ENCODE measurements around the gene MXI1.
"Not testable (repeated sequence)": the region's sequence is repeated elsewhere in the genome, so short reads cannot be mapped to it uniquely, and the experiment has no call there.

Gene MXI1

DNA sequence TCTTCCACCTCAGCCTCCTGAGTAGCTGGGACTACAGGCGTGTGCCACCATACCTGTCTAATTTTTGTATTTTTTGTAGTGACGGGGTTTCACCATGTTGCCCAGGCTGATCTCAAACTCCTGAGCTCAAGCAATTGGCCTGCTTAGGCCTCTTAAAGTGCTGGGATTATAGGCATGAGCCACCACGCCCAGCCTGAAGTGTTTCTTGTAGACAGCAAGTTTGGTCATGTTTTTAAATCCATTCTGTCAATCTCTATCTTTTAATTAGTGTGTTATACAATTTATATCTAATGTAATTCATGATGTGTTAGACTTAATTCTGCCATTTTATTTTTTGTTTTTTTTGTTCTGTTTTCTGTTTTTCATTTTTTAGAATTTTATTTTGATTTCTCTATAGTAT, 17.2 kb upstream of the MXI1 start:
- TF ChIP-seq, protein P1, sequence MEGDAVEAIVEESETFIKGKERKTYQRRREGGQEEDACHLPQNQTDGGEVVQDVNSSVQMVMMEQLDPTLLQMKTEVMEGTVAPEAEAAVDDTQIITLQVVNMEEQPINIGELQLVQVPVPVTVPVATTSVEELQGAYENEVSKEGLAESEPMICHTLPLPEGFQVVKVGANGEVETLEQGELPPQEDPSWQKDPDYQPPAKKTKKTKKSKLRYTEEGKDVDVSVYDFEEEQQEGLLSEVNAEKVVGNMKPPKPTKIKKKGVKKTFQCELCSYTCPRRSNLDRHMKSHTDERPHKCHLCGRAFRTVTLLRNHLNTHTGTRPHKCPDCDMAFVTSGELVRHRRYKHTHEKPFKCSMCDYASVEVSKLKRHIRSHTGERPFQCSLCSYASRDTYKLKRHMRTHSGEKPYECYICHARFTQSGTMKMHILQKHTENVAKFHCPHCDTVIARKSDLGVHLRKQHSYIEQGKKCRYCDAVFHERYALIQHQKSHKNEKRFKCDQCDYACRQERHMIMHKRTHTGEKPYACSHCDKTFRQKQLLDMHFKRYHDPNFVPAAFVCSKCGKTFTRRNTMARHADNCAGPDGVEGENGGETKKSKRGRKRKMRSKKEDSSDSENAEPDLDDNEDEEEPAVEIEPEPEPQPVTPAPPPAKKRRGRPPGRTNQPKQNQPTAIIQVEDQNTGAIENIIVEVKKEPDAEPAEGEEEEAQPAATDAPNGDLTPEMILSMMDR (IDR thresholded peaks at IDR 0.05; ENCODE audit: insufficient read depth, low read length, missing control alignments), result no peak
- H3K4me3 ChIP-seq (ENCODE audit: low read depth, low read length), result no peak overlapping the region
- POLR2A ChIA-PET, result no interaction called here
- CTCF ChIA-PET, result interaction anchor here (1.4 to 2.4 kb wide), 2 partner anchors 17 to 89 kb away, joined by 3 to 8 read pairs; partner anchors contain the start of gene MXI1
- no peak for DNase-seq (ENCODE audit: low read depth, low spot score)

DNA sequence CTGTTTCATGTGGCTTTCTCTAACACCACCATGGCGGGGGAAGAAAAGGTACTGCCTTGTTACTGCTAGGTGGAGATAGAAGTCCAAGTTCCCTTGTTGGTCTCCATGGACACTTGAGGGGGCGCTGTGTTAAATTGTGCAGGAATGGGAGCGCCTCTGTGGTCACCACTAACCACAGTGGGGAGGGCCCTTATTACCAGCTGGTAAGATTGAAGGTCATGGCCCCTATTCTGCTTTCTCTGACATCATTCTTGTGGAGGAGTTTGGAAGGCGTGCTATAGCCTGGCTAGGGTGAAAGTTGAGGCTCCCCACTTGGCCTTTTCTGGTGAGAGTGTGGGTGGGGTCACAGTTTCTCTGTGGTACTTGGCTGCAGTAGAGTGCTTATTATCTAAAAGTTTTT, 14.9 kb upstream of the MXI1 start:
- H3K4me3 ChIP-seq (ENCODE audit: low read depth, low read length), result no peak overlapping the region
- DNase-seq (ENCODE audit: low read depth, low spot score), result no peak
- ChIA-PET CTCF (no interaction called here), POLR2A (no interaction called here)
- TF ChIP-seq, protein P1 (IDR thresholded peaks at IDR 0.05; ENCODE audit: insufficient read depth, low read length, missing control alignments), result no peak

GRCh38 chr10:110200503-110200902, 6.9 kb upstream of the MXI1 start:
- TF ChIP-seq, protein P1 (IDR thresholded peaks at IDR 0.05; ENCODE audit: insufficient read depth, low read length, missing control alignments), result no peak
- H3K4me3 ChIP-seq (ENCODE audit: low read depth, low read length), result no peak overlapping the region
- CTCF ChIA-PET, result interaction anchor here (1.1 to 1.4 kb wide), 2 partner anchors 14 to 62 kb away, joined by 3 to 5 read pairs; no protein-coding TSS in a partner anchor
- DNase-seq (ENCODE audit: low read depth, low spot score), result no peak
- POLR2A ChIA-PET, result no interaction called here

DNA sequence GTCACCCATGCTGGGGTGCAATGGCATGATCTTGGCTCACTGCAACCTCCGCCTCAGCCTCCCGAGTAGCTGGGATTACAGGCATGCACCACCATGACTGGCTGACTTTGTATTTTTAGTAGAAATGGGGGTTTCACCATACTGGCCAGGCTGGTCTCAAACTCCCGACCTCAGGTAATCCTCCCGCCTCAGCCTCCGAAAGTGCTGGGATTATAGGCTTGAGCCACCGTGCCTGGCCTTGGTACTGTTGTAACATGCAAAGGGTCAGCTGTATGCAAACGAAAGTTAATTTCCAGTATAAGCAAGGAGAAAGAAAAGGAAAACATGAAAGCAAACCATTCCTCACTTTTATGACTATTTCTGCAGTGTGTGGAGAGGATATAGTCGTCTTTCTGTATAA, 6.4 kb upstream of the MXI1 start:
- CTCF ChIA-PET, result interaction anchor here (1.1 kb wide), 1 partner anchor 14 kb away, joined by 3 read pairs; no protein-coding TSS in a partner anchor
- H3K4me3 ChIP-seq (ENCODE audit: low read depth, low read length); DNase-seq (ENCODE audit: low read depth, low spot score); POLR2A ChIA-PET: not testable (repeated sequence)

GRCh38 chr10:110203500-110204455, 3.6 kb upstream of the MXI1 start:
- no peak for DNase-seq (ENCODE audit: low read depth, low spot score)
- POLR2A ChIA-PET, result no interaction called here
- H3K4me3 ChIP-seq (ENCODE audit: low read depth, low read length), result no peak overlapping the region
- TF ChIP-seq, protein P1 (IDR thresholded peaks at IDR 0.05; ENCODE audit: insufficient read depth, low read length, missing control alignments), result no peak
- CTCF ChIA-PET, result interaction anchor here (0.8 to 1.1 kb wide), 2 partner anchors 75 to 319 kb away, joined by 3 to 5 read pairs; no protein-coding TSS in a partner anchor

DNA sequence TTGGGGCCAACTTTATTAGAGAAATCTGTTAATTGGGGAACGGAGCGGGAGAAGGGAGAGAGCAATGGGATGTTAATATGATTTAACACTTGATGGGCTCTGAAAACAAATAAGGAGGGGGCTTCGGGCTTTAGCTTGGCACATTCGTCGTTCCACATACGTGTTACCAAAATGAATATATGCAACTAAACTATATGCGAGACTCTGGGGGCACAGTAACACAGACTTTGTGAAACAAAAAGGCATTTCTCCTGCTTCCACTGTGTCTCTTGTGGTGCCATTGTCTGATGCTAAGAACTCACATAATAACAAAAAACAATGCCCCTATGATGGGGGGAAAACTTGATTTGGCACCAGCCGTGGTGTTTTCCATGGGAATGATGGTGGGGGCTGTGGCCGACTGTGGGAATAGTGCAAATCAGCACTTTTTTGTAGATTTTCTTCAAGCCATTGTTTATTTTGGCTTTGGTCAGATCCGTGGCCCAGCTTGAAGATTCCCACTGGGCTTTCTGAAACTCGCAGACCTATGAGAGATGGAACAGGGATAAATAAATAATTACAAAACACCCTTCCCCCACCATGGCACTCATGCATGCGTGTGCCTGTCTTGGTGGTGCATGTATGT, 2.2 kb upstream of the MXI1 start:
- H3K4me3 ChIP-seq (ENCODE audit: low read depth, low read length), result no peak overlapping the region
- TF ChIP-seq, protein P1 (IDR thresholded peaks at IDR 0.05; ENCODE audit: insufficient read depth, low read length, missing control alignments), result no peak
- CTCF ChIA-PET, result interaction anchor here (1.0 to 6.4 kb wide), 3 partner anchors 30 to 90 kb away, joined by 3 to 30 read pairs (median 4); no protein-coding TSS in a partner anchor
- no peak for DNase-seq (ENCODE audit: low read depth, low spot score)
- POLR2A ChIA-PET, result no interaction called here
